Omental fat pad (tissue), 4 donors: ENCODE measurements around the gene LETMD1. TPM values are rescaled to one million over a fixed set of nuclear protein-coding genes. Genes with fewer than 3 reads are reported as not detected.

Experiments used
- ATAC-seq: fragments of 150-250 bp; one replicate; pipeline ENCODE4 v1.9.1; 2016; ENCODE audit warnings: mild to moderate bottlenecking, moderate library complexity; ENCODE audit not compliant: low FRiP score
- DNase-seq: peaks from one replicate; pipeline ENCODE4 v3.0.0-alpha.2; 2019; ENCODE audit warnings: low spot score
- CTCF ChIP-seq, 3 donors: fragments of 450-650 bp; IDR thresholded peaks; one replicate each; pipeline ENCODE4 v1.5.1; 2016 to 2017; ENCODE audit warnings: antibody characterized with exemption in 3 of 3, mild to moderate bottlenecking in 3 of 3, moderate library complexity in 2 of 3
- total RNA-seq, 4 donors: library from RNA; depleted of rRNA; stranded (reverse); fragments of >200 nt; gene quantifications; one replicate each; pipeline ENCODE4 v1.1.0, GENCODE V29; 2016

Gene LETMD1
- 10 to 100 TPM; 38.9 to 68.4 (median 60.5) TPM for total RNA-seq

GRCh38 chr12:51047655-51048540, at the start of gene LETMD1:
LETMD1 (plus strand) TSS chr12:51048327; CDS start chr12:51048357, 30 bp downstream.
- ATAC-seq: peak; percentile 99
- TF ChIP-seq CTCF (IDR thresholded peaks at IDR 0.05): peak in 2 of 3 donors; percentile 6 to 78

GRCh38 chr12:50999093-50999492, 49.0 kb upstream of the LETMD1 start:
- no peak for TF ChIP-seq CTCF (IDR thresholded peaks at IDR 0.05)
- no peak for ATAC-seq
- DNase-seq: no peak

More at GRCh38 chr12:51047655-51048540, at the start of gene LETMD1:
- DNase-seq: peak; percentile 77

- no peak for TF ChIP-seq CTCF (IDR thresholded peaks at IDR 0.05)
- ATAC-seq: no peak
- DNase-seq: no peak
These were observed 47.9 kb upstream of the LETMD1 start for GRCh38 chr12:51000245-51000644.

- TF ChIP-seq CTCF (IDR thresholded peaks at IDR 0.05): no peak
- ATAC-seq: no peak
- DNase-seq: no peak
These were observed 46.3 kb upstream of the LETMD1 start for GRCh38 chr12:51001799-51002198.

GRCh38 chr12:51004504-51004903, 43.6 kb upstream of the LETMD1 start:
- no peak for TF ChIP-seq CTCF (IDR thresholded peaks at IDR 0.05)
- DNase-seq (no peak), ATAC-seq (no peak)

- no peak for ATAC-seq
- TF ChIP-seq CTCF (IDR thresholded peaks at IDR 0.05): no peak
- DNase-seq: no peak
These were observed 43.1 kb upstream of the LETMD1 start for GRCh38 chr12:51005030-51005429.

- DNase-seq: no peak
These were observed 42.5 kb upstream of the LETMD1 start for GRCh38 chr12:51005671-51006070.

More at GRCh38 chr12:51005671-51006070, 42.5 kb upstream of the LETMD1 start:
- TF ChIP-seq CTCF (IDR thresholded peaks at IDR 0.05): no peak
- ATAC-seq: no peak
